Activated naive CD4-positive, alpha-beta T cell treated with anti-CD3 and anti-CD28 coated beads, Interleukin-2, amount 50 U/mL, for 16 hours (primary cell): Measurements from ENCODE around the gene CHMP1A.
"Not testable (repeated sequence)": the region's sequence is repeated elsewhere in the genome, so short reads cannot be mapped to it uniquely, and the experiment has no call there.

Source experiments
- DNase-seq: peaks from one replicate; pipeline ENCODE4 v3.0.0-alpha.2; 2020

The CHMP1A gene

GRCh38 chr16:89658221-89658879 is 842 bp upstream of the CHMP1A start:
- DNase-seq, result no peak

- no peak for DNase-seq
Measured at GRCh38 chr16:89656435-89657121, 930 bp downstream of the CHMP1A start.

DNA sequence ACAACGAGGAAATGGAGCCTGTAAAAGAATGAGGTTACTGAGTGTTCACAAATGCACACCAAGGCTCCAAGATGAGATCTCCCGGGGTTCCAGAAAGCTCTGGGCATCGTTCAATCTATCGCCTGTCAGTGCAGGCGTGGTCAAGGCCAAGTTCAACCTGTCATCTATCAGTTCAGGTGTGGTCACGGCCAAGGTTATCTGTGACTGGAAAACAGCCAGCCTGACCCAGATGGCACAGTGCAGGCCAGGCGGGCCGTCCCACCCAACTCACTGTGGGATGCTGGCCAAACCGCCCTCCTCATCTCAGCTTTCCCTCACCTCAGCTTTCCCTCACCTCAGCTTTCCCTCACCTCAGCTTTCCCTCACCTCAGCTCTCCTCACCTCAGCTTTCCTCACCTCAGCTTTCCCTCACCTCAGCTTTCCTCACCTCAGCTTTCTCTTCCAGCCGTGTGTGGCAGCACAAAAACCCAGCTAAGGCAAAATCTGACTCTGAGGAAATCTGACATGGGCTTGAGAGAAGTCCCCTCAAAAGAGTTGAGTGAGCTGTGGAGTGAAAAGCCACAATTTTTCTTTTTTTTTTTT is 2.4 kb downstream of the CHMP1A start:
- DNase-seq, result no peak

DNA sequence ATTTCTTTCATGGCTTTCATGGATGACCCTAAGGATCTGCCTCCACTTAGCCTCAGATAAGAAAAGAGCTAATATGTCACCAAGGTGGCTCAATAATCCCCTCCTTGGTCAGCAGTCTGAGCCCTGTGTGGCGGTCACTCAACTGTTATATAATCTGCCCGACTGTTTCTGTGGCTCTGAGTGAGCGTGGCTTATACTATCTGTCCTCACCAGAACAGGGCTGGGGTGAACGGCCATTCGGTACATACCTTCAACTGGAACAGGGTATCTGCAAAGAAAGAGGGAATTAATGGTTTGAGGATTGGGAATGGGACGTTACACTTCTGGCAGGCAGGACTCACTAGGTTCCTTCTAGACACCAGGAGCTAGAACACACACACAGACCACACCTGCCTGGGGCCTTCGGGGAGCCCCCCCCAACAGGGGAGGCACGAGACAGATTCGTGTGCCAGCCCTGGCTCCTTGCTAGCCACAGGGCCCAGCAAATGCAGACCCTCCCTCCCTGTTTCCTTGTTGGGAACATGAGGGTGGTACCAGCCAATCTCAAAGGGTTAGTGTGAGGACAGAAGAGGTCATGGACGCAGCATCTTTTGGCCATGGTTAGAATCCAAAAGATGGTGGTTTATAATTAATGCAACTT is 3.7 kb downstream of the CHMP1A start:
- no peak for DNase-seq

DNA sequence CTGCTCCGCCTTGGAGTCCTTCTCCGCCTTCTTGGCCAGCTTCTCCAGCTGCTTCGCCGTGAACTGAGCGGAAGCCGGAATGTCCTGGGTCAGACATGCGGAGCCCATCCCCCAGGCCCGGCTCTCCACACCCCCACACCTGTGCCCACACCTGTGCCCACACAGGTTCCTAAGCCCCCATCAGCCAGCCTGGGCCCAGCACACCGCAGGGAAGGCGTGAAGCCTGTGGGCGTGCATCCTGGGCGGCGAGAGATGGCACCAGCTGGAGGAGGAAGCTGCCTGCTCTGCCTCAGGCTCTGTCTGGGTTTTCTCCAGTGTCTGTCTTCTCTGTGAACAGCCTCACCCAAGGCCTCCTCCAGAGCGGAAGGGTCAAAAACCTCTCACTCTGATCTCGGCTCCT is 5.9 kb downstream of the CHMP1A start:
- no peak for DNase-seq

- no peak for DNase-seq
Measured at GRCh38 chr16:89646906-89647305, 10.6 kb downstream of the CHMP1A start.

DNA sequence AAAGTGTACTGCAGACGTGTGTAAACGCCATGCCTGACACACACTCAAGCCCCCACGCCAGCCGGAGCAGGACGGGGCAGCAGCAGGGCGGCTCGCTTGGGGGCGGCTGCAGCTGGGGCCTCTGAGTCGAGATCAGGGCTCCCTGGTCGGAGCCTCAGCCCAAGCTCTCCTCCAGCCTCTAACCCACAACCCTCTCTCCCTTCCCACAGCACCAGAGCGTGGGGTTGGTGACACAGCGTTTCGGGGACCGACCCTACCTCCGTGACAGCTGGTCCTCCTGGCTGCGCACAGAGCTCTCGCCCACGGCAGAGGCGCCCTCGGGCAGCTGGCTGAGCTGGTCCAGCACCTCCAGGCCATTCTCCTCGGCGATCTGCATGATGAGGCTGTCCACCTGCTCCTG is 11.2 kb downstream of the CHMP1A start:
- DNase-seq, result no peak

DNA sequence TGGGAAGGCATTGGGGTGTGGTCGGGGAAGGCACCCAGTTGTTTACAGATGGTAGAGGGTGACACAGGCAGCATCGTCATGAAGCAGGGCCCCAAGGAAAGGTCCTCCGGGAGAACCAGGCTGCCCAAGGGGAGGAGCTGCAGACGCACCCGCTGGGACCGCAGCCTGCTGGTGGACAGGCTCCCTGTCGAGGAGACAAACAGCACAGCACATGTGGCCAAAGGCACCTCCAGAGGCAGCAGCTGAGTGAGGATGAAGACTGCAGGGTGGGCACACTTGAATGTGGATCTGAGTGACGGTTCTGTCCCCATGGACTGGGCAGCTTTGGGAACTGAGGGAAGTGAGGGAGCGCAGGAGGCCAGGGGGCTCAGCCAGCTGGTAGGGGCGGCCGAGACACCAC is 12.4 kb downstream of the CHMP1A start:
- no peak for DNase-seq

DNA sequence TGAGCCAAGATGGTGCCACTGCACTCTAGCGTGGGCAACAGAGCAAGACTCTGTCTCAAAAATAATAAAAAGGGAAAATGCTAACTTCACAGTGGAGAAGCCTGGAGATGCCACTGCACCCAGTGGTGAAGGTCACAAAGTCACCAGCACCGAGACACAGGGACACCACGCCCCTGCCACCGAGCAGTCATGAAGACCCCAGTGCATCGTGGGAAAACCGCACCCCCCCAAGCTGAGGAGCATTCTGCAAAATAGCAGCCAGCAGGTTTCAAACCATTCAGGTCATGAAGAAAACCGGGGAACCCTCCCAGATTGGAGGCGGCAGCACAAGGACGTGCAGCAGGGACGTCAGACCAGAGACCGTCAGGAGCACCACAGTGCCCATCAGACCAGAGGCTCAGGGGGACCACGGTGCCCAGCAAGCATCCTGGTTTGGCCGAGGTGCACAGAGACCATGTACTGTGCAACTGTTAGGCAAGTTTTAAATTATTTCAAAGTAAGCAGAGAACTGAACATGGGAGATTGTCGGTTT is 13.7 kb downstream of the CHMP1A start:
- DNase-seq, result no peak

DNA sequence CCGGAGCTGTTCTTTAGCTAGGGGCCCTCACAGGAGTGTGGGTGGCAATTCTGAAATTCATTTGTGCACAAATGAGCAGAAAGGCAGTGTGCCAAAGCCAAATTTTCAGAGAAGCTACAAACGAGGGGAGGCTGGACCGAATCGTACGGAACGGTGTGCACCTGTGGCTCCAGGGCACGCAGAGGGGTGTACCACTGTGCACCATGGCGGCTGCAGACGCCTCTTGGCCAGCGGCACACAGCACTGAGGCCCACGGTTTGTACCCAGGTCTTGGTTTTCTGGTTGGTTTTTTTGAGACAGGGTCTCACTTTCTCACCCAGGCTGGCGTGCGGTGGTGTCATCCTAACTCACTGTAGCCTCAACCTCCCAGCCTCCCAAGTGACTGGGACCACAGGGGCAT is 14.9 kb downstream of the CHMP1A start:
- no peak for DNase-seq

- no peak for DNase-seq
Measured at GRCh38 chr16:89641458-89642119, 15.9 kb downstream of the CHMP1A start.

DNA sequence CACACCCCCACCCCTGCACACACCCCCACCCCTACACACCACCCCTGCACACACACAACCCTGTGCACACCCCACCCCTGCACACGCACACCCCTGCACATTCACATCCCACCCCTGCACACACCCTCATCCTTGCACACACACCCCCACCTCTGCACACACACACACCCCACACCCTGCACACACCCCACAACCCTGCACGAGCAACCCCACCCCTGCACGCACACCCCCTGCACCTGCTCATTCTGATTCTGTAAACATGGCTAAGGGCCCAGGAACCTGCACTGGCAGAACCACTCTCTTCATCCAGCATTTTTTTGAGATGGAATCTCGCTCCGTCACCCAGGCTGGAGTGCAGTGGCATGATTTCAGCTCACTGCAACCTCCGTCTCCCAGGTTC is 18.1 kb downstream of the CHMP1A start:
- no peak for DNase-seq

DNA sequence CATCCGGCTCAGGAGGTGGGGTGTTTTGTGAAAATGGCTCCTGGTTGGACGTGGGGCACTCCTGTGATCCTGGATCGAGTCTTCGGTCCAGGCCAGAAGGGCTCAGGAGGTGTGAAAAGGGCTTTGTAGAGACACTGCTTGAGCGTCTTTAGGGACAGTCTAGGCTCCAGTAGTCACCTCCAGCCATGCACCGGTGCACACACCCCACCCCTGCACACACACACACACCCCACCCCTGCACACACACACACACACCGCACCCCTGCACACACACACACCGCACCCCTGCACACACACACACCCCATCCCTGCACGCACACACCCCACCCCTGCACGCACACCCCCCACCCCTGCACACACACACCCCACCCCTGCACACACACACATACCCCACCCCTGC is 19.1 kb downstream of the CHMP1A start:
- no peak for DNase-seq

DNA sequence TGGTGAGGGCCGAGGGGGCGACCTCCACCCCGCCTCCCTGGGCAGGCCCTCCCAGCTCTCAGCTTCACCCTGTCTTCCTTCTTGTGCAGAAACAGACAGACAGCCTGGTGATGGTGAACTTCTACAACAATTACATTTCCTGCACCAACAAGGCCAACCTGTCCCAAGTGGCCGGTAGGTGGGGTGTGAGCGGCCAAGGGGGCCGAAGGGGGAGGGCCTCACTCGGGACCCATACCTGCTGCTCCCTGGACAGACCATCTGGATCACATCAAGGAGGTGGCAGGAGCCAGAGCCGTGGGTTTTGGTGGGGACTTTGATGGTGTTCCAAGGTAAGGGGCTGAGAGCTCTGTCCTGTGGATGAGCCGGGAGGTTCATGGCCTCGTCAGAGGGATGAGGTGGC is 20.1 kb downstream of the CHMP1A start:
- DNase-seq, result no peak

DNA sequence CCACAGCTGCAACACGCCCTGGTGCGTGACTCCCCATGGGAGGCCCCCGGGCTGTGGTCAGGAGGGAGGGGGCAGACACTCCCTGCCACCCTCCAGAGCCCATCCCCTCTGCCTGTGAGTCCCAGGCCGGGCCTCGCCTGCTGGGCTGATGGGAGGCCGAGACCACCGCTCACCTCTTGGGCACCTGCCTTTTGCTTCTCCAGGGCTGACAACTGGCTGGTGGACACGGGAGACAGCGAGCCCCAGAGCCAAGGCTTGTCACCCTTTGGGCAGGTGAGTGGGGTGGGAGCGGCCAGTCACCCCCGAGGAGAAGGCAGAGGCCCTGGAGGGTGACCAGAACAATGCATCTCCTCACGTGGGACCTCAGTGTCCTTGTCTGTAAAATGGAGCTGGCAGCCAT is 20.8 kb downstream of the CHMP1A start:
- DNase-seq, result no peak

DNA sequence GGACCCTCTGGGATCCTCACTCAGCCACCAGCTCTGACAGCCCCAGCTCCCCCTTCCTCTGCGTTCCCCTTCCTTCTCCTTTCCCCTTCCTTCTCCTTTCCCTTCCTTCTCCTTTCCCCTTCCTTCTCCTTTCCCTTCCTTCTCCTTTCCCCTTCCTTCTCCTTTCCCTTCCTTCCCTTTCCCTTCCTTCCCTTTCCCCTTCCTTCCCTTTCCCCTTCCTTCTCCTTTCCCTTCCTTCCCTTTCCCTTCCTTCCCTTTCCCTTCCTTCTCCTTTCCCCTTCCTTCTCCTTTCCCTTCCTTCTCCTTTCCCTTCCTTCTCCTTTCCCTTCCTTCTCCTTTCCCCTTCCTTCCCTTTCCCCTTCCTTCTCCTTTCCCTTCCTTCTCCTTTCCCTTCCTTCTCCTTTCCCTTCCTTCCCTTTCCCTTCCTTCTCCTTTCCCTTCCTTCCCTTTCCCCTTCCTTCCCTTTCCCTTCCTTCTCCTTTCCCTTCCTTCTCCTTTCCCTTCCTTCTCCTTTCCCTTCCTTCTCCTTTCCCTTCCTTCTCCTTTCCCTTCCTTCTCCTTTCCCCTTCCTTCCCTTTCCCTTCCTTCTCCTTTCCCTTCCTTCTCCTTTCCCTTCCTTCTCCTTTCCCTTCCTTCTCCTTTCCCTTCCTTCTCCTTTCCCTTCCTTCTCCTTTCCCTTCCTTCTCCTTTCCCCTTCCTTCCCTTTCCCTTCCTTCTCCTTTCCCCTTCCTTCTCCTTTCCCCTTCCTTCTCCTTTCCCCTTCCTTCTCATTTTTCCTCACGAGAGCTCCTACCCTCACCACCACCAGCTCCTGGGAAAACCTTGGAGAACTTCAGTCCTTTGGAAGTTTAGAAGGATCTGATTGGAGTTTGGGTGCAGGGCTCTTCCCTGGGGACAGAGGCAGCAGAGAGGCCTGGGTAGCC is 22.8 kb downstream of the CHMP1A start:
- not testable (repeated sequence) for DNase-seq

GRCh38 chr16:89633064-89633631 is 24.4 kb downstream of the CHMP1A start:
- no peak for DNase-seq

GRCh38 chr16:89629827-89630610 is 27.5 kb downstream of the CHMP1A start:
- DNase-seq, result no peak

DNA sequence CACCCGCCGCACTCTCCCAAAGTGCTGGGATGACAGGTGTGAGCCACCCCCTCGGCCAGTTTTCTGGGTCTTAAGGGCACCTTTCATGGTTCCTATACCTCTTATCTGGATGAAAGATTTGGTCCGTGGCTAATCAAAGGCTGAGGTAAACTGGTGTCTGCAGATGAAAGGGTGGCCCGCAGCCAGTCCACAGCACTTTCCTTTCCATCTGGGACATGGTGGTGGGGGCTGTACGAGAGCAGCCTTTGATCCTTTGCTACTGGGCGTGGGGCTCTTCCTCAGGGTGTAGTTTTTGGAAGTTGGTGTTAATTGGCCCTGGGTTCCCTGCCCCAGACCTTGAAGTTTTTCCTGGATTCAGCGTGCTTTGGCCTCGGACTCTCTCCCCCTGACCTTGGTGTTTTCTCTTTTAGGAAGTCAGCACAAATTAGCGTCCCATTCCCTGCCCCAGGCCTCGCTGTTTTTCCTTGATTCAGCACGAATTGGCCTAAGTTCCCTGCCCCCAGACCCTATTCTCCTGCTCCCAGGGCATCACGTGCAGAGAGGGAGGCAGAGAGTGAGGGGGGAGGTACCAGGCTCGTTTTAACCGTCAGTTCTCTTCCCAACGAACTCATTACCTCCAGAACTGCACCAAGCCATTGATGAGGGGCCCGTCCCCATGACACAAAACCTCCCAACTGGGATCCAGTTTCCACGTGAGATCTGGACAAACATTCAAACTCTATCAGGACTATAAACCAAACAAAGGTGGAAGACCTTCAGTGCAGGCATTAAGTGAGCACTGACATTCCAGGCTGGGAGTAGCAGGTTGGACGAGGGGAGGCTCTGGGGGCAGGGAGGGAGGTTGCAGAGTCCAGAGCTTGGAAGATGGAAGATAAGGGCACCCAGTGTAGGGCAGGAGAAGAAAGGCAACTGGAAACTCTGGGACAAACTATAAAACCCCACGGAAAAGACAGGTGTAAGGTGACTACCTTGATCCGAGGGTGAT is 32.4 kb downstream of the CHMP1A start:
- DNase-seq, result no peak
